Measurements from ENCODE around the gene FLOT2.
"Not testable (repeated sequence)": the region's sequence is repeated elsewhere in the genome, so short reads cannot be mapped to it uniquely, and the experiment has no call there.

Gene FLOT2

DNA sequence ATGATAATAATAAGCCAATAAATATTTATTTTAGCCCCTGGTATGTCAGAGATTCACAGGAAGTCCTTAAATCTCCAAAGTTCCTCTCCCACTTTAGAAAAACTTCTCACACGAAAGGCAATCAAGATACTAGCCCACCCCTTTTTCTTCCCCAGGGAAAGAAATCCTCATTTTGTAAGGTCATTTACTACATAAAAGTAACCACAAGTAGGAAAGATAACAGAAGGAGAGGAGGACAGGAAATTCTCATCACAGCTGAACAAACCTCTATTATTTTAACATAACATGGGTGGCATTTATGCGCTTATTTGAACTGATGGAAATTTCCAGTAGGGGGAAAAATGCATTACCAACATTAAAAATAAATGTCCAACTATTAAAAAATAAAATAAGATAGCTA lies 58.3 kb downstream of the FLOT2 start:
- no peak for DNase-seq

DNA sequence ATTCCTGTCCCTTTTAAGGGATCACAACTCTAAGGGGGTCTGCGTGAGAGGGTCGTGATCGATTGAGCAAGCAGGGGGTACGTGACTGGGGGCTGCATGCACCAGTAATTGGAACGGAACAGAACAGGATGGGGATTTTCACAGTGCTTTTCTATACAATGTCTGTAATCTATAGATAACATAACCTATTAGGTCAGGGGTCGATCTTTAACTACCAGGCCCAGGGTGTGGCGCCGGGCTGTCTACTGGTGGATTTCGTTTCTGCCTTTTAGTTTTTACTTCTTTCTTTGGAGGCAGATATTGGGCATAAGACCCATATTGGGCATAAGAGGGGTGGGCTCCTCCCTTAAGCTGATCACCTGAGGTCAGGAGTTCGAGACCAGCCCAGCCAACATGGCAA lies 61.0 kb downstream of the FLOT2 start:
- DNase-seq = not testable (repeated sequence)

DNA sequence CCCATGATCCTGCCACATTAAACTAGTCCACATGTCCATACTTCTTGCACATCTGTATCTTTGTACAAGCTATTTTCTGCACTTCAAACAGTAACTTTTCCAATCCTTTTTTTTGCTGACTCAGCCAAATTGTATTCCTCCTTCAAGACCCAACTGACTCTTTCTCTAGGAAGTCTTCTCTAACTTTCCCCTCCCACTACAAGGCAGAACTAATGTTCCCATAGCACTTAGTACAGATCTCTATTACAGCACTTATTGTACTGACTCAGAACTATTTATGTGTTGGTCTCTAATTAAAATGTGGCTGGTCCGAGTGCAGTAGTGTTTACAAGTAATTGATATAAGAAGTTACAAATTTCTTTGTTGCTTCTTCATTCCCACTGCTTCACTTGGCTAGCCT lies 63.1 kb downstream of the FLOT2 start:
- no peak for DNase-seq
